ENCODE results near the gene DCTN3.

Gene DCTN3

DNA sequence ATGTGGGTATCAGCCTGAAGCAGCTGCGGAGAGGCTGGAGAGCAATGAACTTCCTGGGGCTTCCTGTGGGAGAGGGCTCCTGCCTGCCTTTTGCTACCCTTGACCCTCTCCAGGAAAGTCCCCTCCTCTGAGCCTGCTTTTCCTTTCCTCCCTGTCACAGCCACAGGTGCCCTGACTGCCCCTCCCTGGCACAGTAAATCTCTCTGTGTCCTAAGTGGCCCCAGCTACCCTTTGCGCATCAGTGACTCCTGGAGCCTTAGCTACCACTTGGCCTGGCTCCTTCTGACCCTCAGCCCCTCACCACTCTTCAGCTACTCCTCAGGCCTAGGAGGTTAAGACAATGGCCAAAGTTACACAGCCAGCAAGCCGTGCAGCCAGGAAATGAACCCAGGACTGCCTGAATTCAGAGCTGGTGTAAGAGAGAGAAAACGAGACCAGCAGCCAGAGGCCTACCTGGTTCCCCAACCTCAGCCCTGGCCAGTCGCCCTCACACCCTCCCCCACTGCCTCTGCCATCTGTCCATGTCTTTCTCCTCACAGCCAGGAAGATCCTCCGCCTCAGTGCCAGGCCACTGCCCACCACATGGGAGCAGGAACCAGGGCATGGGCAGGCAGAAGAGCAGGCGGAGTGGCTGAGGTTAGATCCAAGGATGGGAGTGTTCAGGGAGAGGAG lies 49.4 kb downstream of the DCTN3 start:
- DNase-seq = no peak

DNA sequence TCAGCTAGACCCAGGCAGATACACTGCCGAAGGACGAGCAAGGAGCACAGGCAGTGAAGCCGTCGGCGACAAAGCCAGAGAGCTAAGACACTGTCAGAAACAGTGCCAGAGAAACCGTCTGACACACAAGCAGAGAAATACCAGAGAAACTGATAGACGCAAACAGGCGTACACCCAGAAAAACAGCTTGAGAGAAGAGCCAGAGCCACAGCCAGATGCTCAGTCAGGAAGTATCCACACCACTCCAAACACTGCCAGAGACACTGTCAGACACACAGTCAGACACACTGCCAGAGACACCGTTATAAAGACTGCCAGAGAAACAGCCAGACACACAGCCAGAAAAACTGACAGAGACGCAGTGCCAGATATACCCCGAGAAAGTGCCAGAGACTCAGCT lies 49.9 kb downstream of the DCTN3 start:
- no peak for DNase-seq

GRCh38 chr9:34568774-34569173 lies 51.5 kb downstream of the DCTN3 start:
- DNase-seq = no peak

- no peak for DNase-seq
Measured at GRCh38 chr9:34568133-34568532, 52.2 kb downstream of the DCTN3 start.

DNA sequence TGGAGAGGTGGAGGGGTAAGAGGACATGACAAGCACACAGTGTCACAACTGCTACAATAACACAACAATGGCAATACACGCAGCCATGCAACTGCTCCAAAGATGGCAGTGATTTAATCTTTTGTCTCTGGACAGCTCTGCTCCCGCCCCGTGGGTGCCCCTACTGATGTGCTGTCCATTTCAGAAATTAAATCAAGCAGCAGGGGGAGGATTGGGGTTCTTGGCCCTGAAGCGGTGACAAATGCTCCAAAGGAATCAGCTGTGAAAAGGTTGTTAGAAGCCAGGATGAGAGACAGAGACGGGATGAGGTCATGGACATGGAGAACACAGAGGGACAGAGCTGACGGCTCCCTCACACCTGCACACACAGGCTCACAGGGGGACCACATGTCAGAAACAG lies 53.3 kb downstream of the DCTN3 start:
- no peak for DNase-seq

DNA sequence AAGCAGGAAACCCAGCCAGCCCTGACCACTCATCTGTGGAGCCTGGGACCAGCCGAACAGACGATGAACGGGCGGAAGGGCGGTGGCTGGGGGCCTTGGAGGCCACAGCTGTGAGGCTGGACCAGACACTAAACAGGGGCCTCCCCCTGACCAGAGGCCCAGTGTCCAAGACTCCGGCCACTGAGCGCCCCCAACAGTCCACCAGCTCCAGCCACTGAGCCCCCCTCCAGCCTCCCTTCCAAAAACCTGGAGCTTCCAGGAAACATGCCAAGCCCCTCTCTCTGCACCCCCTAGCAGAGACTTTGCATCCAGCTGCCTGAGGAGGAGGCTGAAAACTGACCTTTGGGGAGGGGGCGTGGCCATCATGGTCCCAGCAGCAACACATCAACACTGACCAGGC lies 54.0 kb downstream of the DCTN3 start:
- no peak for DNase-seq

DNA sequence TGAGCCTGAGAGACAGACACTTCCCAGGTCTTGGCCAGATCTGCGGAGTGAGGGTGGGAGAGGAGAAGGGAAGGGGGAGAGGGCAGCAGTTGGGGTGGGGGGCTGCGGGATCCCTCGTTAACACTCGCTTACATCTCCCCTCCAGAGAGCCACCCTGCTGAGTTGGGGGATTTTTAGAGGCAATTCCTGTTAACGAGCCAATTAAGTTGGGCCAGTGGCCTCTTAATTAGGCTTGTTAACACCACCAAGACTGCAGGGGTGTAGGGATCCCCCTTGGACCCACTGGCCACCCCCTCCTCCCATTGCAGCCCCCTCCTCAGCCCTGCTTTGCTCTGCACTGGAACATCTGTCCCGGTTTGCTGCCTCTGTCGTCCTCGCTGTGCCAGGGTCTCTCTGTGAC lies 54.4 kb downstream of the DCTN3 start:
- no peak for DNase-seq

DNA sequence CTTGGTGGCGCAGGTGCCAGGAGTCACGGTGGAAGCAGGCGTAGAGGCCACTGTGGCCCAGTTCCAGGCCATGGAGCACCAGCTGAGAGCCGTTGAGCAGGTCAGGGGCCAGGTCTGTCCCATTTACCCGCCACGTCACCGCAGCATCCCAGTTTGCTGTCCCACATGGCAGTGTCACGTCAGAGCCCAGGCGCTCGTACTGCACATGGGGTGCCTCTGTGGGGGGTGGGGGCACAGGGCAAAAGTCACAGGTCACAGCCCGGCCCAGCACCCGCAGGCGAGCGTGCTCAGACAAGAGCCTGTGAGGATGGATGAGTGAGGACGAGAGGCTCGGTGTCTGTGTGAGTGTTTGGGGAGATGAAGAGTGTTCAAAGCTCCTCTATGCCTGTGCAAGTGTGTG lies 55.7 kb downstream of the DCTN3 start:
- DNase-seq = no peak
